Activated T-helper 2 cell treated with anti-CD3 and anti-CD28 coated beads, Interferon-gamma antibody, Interleukin-2, Interleukin-4, amounts not matched to agents 10 μg/mL and 5 μg/mL and 100 μg/mL, durations not matched to agents 14 hours and 24 hours and 36 hours (primary cell): ENCODE data around the gene EID3. TPM values are rescaled to one million over a fixed set of nuclear protein-coding genes. Genes with fewer than 3 reads are reported as not detected.
"Not testable (repeated sequence)": the region's sequence is repeated elsewhere in the genome, so short reads cannot be mapped to it uniquely, and the experiment has no call there.

Experiments
- DNase-seq: peaks from one replicate; pipeline ENCODE4 v3.0.0; 2021; ENCODE audit warnings: low spot score
- H3K27ac Mint-ChIP-seq: one replicate; pipeline ENCODE4 v1.8.0; 2021; ENCODE audit warnings: mixed read lengths
- H3K27me3 Mint-ChIP-seq: one replicate; pipeline ENCODE4 v1.8.0; 2021; ENCODE audit warnings: low read depth, mixed read lengths
- H3K36me3 Mint-ChIP-seq: one replicate; pipeline ENCODE4 v1.8.0; 2021; ENCODE audit warnings: low read depth, mixed read lengths
- H3K4me1 Mint-ChIP-seq: one replicate; pipeline ENCODE4 v1.8.0; 2021; ENCODE audit warnings: low read depth, mixed read lengths
- H3K4me3 Mint-ChIP-seq: one replicate; pipeline ENCODE4 v1.8.0; 2021; ENCODE audit warnings: low read depth, mild to moderate bottlenecking, moderate library complexity, mixed read lengths
- H3K9me3 Mint-ChIP-seq: one replicate; pipeline ENCODE4 v1.8.0; 2021; ENCODE audit warnings: mixed read lengths
- intact Hi-C: fragments of 100-400 bp; cut with micrococcal nuclease; formaldehyde crosslinking; loops from one replicate; pipeline ENCODE4 v1.15.1; 2023
- total RNA-seq: library from RNA; stranded (reverse); gene quantifications from 2 replicates; pipeline ENCODE4 v1.2.3, GENCODE V29; 2022

EID3 gene
- 9.4 and 10.1 TPM in 2 replicates for total RNA-seq

DNA sequence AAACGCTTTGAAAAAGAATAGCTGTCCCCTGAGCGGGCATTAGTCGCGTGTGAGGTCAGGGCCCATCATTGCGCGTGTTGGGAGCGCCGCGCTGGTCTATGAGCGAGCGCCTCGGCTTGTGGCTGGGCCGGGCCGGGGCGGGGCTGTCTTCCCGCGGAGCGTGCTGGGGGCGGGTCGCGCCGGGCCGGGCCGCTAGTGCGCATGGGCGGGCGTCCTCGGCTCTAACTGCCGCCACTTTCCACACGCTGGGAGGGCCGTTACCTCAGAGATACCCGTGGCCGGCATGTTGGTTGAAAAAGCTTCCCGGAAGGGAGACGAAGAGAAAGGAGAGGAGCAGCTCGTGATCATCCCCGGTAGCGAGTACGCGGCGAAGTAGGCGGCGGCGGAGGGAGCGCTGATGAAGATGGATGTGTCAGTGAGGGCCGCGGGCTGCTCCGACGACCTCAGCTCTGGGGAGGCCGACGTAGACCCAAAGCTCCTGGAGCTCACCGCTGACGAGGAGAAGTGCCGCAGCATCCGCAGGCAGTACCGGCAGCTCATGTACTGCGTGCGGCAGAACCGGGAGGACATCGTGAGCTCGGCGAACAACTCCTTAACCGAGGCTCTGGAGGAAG, at the start of gene EID3:
Gene EID3 (plus strand): TSS at position 202 of the 614 bp plus-strand sequence. CDS start 196 bp downstream, at position 398.
- H3K4me3 Mint-ChIP-seq, result peak within 1 kb of the TSS; percentile 90
- peak; percentile 91 for DNase-seq
- H3K36me3 Mint-ChIP-seq, result peaks cover 65% of the 10 kb centered on the region
- H3K4me1 Mint-ChIP-seq, result peaks cover 62% of the 10 kb centered on the region
- intact Hi-C loops, result loop anchor here (1.0 to 10.0 kb wide), 5 partner anchors 15 to 459 kb away; partner anchors contain the start of genes NT5DC3 and TXNRD1
- no peaks in the 10 kb centered on the region for H3K9me3 Mint-ChIP-seq
- peak within 1 kb of the TSS; percentile 99 for H3K27ac Mint-ChIP-seq
- H3K27me3 Mint-ChIP-seq, result no peaks in the 10 kb centered on the region

DNA sequence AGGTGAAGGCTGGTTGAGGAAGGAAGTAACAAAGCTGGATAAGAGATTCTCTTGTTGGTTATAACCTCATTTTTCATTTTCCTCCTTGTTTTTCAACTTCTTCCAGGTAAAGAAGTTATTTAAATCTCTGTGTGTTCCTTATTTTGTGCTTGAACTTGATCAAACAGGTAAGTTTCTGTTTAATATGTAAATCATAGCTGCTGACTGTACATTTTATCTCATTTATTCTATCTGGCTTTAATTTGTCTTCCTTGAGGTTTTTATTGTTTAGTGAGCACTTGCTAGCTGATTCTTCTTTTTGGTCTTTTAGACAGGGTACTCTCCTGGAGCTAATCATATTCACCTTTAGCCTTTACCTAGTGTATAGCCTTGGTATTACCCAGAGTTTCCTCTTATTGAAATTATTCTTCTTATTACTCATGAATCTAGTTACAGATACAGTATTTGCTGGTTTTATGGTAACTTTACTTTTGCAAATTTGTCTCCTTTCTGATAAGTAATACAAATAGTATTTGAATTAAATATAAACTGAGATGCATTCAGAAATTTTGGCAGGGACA, 45.5 kb upstream of the EID3 start:
- intact Hi-C loops, result loop anchor here (5.0 kb wide), 1 partner anchor 36 kb away; no protein-coding TSS in a partner anchor
- Mint-ChIP-seq H3K27ac (no peak overlapping the region), H3K9me3 (no peaks in the 10 kb centered on the region), H3K27me3 (peaks cover 3% of the 10 kb centered on the region), H3K36me3 (no peaks in the 10 kb centered on the region), H3K4me3 (no peak overlapping the region), H3K4me1 (no peaks in the 10 kb centered on the region)
- no peak for DNase-seq

DNA sequence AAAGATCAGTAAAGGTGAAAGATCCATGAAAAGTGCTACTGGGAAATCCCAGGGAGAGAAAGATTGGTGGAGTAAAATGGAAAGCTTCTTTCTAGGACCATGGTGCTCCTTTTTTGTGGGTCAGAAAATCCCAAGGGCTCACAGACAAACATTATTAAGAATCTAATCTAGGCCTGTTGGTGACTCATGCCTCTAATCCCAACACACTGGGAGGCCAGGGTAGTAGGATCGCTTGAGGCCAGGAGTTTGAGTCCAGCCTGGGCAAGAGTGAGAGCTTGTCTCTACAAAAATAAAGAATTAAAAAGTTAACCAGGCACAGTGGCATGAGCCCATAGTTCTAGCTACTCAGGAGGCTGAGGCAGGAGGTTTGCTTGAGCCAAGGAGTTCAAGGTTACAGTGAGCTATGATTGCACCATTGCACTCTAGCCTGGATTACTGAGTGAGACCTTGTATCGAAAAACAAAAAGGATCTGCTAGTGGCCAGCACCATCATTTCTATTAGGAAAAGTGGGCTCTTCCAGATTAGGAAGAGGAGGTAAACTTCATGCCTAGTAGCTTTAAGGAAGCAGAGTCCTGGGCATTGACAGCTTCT, 45.0 kb upstream of the EID3 start:
- peaks cover 3% of the 10 kb centered on the region for H3K27me3 Mint-ChIP-seq
- DNase-seq, result no peak
- no peak overlapping the region for H3K27ac Mint-ChIP-seq
- no peak overlapping the region for H3K4me3 Mint-ChIP-seq
- no peaks in the 10 kb centered on the region for H3K36me3 Mint-ChIP-seq
- no peaks in the 10 kb centered on the region for H3K4me1 Mint-ChIP-seq
- intact Hi-C loops, result loop anchor here (5.0 kb wide), 1 partner anchor 36 kb away; no protein-coding TSS in a partner anchor
- H3K9me3 Mint-ChIP-seq, result no peaks in the 10 kb centered on the region

DNA sequence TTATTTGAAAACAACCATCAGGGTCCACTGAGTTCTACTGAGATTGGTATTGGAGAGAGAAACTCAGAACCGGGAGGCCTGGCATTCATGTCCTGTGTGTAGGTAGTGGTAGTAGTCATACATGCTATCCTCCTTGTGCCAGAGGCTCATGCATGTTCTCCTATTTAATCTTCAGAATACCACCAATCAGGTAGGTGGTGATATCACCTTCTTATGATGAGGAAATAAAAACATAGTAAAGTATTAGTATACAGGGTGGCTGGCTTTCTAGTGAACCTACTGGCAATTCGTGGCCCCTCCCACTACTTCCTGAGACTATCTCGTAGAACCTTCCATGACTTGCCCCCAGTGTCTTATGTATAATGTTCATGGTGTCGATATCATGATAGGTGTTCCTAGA, 40.5 kb upstream of the EID3 start:
- intact Hi-C loops, result no loop called here
- Mint-ChIP-seq H3K9me3 (no peaks in the 10 kb centered on the region), H3K27me3 (peaks cover 5% of the 10 kb centered on the region), H3K4me3 (no peak overlapping the region), H3K4me1 (no peaks in the 10 kb centered on the region), H3K27ac (no peak overlapping the region), H3K36me3 (no peaks in the 10 kb centered on the region)
- DNase-seq, result no peak

DNA sequence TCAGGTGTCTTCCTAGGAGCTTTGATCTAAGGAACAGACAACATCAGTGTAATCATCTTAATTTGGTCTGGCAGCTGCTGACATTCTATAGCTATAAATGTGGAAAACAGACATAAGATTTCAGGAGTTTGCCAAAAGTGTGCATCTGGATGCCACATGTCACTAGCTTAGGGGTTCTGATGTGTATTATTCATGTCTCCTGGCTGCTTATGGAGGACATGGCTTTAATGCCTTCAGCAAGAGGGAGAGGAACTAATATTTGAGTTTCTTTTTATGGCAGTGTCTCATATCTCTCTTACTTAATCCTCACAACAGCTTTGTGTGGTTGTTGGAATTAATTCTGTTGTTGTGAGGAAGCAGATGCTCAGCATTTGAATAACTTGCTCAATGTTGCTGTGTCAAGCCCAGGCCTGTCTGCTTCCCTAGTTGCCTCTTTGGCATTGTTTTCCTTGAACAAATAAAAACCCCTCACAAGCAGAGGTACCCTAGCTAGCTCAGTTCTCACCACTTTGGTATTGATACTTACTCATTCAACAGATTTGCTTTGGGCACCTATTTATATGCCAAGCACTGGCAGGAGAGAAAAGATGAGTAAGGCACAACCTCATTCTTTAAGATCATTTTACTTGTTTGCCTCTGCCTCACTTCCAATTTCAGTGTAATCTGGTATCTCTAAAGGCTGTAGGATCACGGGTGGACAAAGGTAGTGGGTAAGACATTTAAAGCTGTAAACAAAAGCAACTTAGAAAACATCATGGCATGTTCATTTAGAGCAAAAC, 39.8 kb upstream of the EID3 start:
- intact Hi-C loops, result no loop called here
- DNase-seq, result no peak
- H3K36me3 Mint-ChIP-seq, result no peaks in the 10 kb centered on the region
- H3K4me1 Mint-ChIP-seq, result no peaks in the 10 kb centered on the region
- H3K27me3 Mint-ChIP-seq, result peaks cover 4% of the 10 kb centered on the region
- no peak overlapping the region for H3K4me3 Mint-ChIP-seq
- H3K9me3 Mint-ChIP-seq, result no peaks in the 10 kb centered on the region
- no peak overlapping the region for H3K27ac Mint-ChIP-seq

DNA sequence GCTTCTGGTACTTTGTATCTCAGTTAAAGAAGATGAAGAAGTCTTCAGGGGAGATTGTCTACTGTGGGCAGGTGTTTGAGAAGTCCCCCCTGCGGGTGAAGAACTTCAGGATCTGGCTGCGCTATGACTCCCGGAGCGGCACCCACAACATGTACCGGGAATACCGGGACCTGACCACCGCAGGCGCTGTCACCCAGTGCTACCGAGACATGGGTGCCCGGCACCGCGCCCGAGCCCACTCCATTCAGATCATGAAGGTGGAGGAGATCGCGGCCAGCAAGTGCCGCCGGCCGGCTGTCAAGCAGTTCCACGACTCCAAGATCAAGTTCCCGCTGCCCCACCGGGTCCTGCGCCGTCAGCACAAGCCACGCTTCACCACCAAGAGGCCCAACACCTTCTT, 38.1 kb upstream of the EID3 start:
- DNase-seq, H3K4me3 Mint-ChIP-seq, H3K9me3 Mint-ChIP-seq, intact Hi-C loops, H3K36me3 Mint-ChIP-seq, H3K27me3 Mint-ChIP-seq, H3K27ac Mint-ChIP-seq, H3K4me1 Mint-ChIP-seq: not testable (repeated sequence)

DNA sequence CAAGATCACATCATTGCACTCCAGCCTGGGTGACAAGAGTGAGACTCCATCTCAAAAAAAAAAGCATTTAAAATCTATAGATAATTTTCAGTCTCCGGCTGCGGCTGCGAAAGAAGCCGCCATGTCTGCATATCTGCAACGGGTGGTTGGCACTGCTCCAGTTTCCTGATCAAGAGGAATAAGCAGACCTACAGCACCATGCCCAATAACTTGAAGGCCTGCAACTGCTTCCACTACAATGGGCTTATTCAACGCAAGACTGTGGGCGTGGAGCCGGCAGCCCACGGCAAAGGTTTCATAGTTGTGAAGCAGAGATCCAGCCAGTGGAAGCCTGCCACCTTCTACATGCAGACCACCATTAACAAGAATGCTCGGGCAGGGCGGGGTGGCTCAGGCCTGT, 30.6 kb upstream of the EID3 start:
- Mint-ChIP-seq H3K27ac (no peak overlapping the region), H3K36me3 (no peaks in the 10 kb centered on the region), H3K4me1 (peaks cover 6% of the 10 kb centered on the region), H3K9me3 (no peaks in the 10 kb centered on the region), H3K4me3 (no peak overlapping the region), H3K27me3 (peaks cover 2% of the 10 kb centered on the region)
- intact Hi-C loops, result no loop called here
- DNase-seq, result no peak

DNA sequence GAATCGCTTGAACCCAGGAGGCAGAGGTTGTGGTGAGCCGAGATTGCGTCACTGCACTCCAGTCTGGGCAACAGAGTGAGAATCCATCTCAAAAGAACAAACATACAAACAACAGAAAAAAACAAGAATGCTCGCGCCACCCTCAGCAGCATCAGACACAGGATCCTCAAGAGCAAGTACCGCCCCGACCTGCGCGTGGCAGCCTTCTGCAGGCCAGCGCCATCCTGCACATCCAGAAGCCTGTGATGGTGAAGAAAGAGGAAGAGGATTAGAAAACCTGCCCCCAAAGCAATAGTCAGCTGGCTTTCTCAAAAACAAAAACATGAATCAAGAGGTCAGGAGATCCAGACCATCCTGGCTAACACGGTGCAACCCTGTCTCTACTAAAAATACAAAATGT, 30.0 kb upstream of the EID3 start:
- H3K9me3 Mint-ChIP-seq, result no peaks in the 10 kb centered on the region
- H3K27ac Mint-ChIP-seq, result no peak overlapping the region
- H3K4me1 Mint-ChIP-seq, result peaks cover 6% of the 10 kb centered on the region
- peaks cover 2% of the 10 kb centered on the region for H3K27me3 Mint-ChIP-seq
- no peak for DNase-seq
- no peak overlapping the region for H3K4me3 Mint-ChIP-seq
- intact Hi-C loops, result no loop called here
- no peaks in the 10 kb centered on the region for H3K36me3 Mint-ChIP-seq

DNA sequence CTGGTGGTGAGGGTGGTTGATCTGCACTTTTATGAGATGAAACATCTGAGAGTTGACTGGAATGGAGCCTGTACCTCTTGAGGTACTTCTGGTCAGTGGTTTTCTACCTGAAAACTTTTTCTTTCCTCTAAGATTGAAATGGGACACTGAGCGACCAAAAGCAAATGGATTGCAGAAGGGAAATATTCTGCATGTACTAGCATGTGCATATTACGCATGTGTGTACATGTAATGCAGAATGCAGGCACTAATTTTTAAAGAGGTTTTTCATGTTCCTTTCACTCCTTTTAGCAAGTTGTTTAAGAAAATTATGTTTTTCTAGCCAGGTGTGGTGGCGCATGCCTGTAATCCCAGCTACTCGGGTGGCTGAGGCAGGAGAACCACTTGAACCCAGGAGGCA, 28.7 kb upstream of the EID3 start:
- H3K27me3 Mint-ChIP-seq, result peaks cover 2% of the 10 kb centered on the region
- DNase-seq, result no peak
- intact Hi-C loops, result no loop called here
- no peaks in the 10 kb centered on the region for H3K9me3 Mint-ChIP-seq
- H3K4me1 Mint-ChIP-seq, result peaks cover 8% of the 10 kb centered on the region
- no peak overlapping the region for H3K27ac Mint-ChIP-seq
- no peak overlapping the region for H3K4me3 Mint-ChIP-seq
- H3K36me3 Mint-ChIP-seq, result no peaks in the 10 kb centered on the region

DNA sequence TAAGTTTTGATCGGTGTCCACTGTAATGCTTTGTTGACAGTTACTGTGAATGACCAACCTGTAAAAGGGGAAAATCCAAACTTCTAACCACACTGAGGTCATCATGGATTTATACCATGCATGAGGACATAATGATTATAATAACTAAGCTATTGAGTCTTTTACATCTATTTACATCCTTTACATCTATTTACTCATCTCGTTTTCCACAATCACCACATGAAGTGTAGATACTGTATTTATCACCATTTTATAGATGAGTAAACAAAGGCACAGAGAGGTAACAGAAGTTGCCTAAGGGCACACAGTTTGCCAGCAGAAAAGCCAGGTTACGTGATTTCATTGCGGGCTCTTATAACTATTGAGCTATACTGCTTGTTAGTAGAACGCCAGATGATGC, 27.9 kb upstream of the EID3 start:
- intact Hi-C loops, result no loop called here
- Mint-ChIP-seq H3K9me3 (no peaks in the 10 kb centered on the region), H3K27ac (no peak overlapping the region), H3K36me3 (no peaks in the 10 kb centered on the region), H3K4me3 (peak overlapping the region; percentile 49), H3K27me3 (peaks cover 2% of the 10 kb centered on the region), H3K4me1 (peaks cover 11% of the 10 kb centered on the region)
- DNase-seq, result no peak

DNA sequence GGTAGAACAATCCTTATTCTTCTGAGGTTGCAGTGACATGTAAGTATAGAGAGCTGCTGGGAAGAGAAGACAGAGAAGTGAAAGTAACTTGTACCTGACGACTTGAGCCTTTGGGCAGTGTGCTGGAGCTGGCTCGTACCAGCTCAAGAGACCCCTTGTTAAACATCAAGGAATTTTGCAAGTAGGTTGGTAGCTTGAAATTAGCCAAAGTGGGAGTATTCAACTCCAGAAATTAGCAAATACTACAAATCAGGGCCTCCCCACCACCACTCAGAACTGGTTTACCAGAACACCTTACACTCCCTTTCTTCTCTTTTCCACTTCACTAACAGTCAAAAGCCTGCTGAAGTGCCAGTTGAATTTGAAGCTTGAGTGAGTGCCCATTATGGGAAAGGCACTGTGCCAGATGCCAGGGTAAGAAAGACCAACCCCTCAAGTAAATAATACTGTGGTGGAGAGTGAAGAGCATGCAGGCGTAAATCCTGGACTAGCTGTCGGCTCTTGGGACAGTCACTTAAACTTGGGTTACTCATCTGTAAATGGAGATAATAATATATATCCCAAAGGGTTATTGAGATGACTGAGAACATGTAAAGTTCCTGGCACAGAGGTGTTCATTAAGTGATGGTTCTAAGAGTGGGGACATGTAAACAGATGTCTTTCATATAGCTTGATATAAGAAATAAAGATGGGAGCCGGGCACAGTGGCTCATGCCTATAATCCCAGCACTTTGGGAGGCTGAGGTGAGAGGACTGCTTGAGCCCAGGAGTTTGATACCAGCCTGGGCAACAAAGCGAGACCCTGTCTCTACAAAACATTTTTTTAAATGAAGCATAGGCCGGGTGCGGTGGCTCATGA, 27.0 kb upstream of the EID3 start:
- peaks cover 15% of the 10 kb centered on the region for H3K4me1 Mint-ChIP-seq
- no peak overlapping the region for H3K27ac Mint-ChIP-seq
- no peak for DNase-seq
- no peaks in the 10 kb centered on the region for H3K9me3 Mint-ChIP-seq
- H3K27me3 Mint-ChIP-seq, result peaks cover 2% of the 10 kb centered on the region
- intact Hi-C loops, result no loop called here
- H3K36me3 Mint-ChIP-seq, result no peaks in the 10 kb centered on the region
- H3K4me3 Mint-ChIP-seq, result peak overlapping the region; percentile 49

DNA sequence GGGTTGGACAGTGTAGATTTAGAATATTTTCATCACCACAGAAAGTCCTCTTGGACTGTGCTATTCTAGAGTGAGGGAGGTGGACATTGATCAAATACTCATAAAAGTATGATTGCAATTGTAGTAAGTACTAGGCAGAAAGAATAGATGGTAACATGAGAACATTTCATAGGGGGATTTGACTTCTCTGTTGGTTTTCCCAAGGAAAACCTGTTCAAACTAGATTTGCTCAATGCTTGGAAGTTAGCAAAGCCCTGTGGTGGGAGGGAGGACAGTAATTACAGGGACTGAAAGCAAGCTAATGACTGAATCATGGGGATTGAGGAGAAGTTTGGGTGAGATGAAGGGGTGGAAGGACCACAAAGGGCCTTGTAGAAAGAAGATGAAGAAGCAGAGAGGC, 24.4 kb upstream of the EID3 start:
- H3K4me1 Mint-ChIP-seq, result peaks cover 15% of the 10 kb centered on the region
- H3K27ac Mint-ChIP-seq, result no peak overlapping the region
- H3K36me3 Mint-ChIP-seq, result no peaks in the 10 kb centered on the region
- intact Hi-C loops, result no loop called here
- H3K9me3 Mint-ChIP-seq, result no peaks in the 10 kb centered on the region
- no peaks in the 10 kb centered on the region for H3K27me3 Mint-ChIP-seq
- no peak for DNase-seq
- H3K4me3 Mint-ChIP-seq, result no peak overlapping the region
